Peyer's patch (tissue), 4 donors: ENCODE measurements around the gene CXXC5. TPM values are rescaled to one million over a fixed set of nuclear protein-coding genes. Genes with fewer than 3 reads are reported as not detected.
A peak's percentile ranks its signal among the peaks of the same experiment; 100 is the strongest.

Source experiments
- DNase-seq, 3 donors: peaks; one replicate each; pipeline ENCODE4 v3.0.0-alpha.2; 2017 to 2019
- H3K27ac ChIP-seq, 4 donors: fragments of 200-600 bp; sonication (generic); one replicate each; pipeline ENCODE4 v1.5.1; 2016 to 2019
- H3K27me3 ChIP-seq, 2 donors: fragments of 200-600 bp; sonication (generic); one replicate each; pipeline ENCODE4 v1.5.1; 2019
- H3K36me3 ChIP-seq, 3 donors: fragments of 200-600 bp; sonication (generic); one replicate each; pipeline ENCODE4 v1.5.1; 2016 to 2019
- H3K4me1 ChIP-seq, 4 donors: fragments of 200-600 bp; sonication (generic); one replicate each; pipeline ENCODE4 v1.5.1; 2016 to 2019
- H3K4me3 ChIP-seq, 4 donors: fragments of 200-600 bp; sonication (generic); 1 replicate in 3 of 4; 2 replicates in 1 of 4; pipeline ENCODE4 v1.5.1; 2016 to 2019; ENCODE audit warnings: mild to moderate bottlenecking in 1 of 4
- H3K9me3 ChIP-seq, 4 donors: fragments of 200-600 bp; sonication (generic); one replicate each; pipeline ENCODE4 v1.5.1; 2016 to 2019; ENCODE audit warnings: mild to moderate bottlenecking in 1 of 4
- CTCF ChIP-seq, 6 experiments: fragments of 450-650 bp in 4 of 6; fragments of 200-600 bp in 2 of 6; sonication (generic) in 1 of 6; IDR thresholded peaks; one replicate each; pipeline ENCODE4 v1.5.1; 2017 to 2019; ENCODE audit warnings: antibody characterized with exemption in 6 of 6, mild to moderate bottlenecking in 3 of 6, moderate library complexity in 1 of 6
- POLR2A ChIP-seq, 2 donors: fragments of 450-650 bp; IDR thresholded peaks; one replicate each; pipeline ENCODE4 v1.5.1; 2017; ENCODE audit warnings: antibody characterized with exemption in 2 of 2, mild to moderate bottlenecking in 2 of 2, moderate library complexity in 2 of 2
- total RNA-seq, 4 donors: library from RNA; depleted of rRNA; stranded (reverse); fragments of >200 nt; gene quantifications; one replicate each; pipeline ENCODE4 v1.1.0, GENCODE V29; 2016

The CXXC5 gene
- total RNA-seq, 4 donors from 2014 or later, result 21.7 to 49.5 (median 30.9) TPM

GRCh38 chr5:139696167-139696893 lies 48.2 kb downstream of the CXXC5 start:
- no peak for DNase-seq
- H3K4me1 ChIP-seq, result peaks cover 5 to 38% (median 15%) of the 10 kb centered on the region in 4 donors
- no peak for TF ChIP-seq CTCF (IDR thresholded peaks at IDR 0.05)
- TF ChIP-seq POLR2A (IDR thresholded peaks at IDR 0.05), result no peak
- no peaks in the 10 kb centered on the region for H3K36me3 ChIP-seq
- no peaks in the 10 kb centered on the region for H3K9me3 ChIP-seq
- H3K27me3 ChIP-seq, result no peaks in the 10 kb centered on the region
- peak overlapping the region in 3 of 4 donors; percentile 20 to 50 (median 44) for H3K4me3 ChIP-seq
- H3K27ac ChIP-seq, result peak overlapping the region; percentile 21 to 87 (median 74)

- Histone ChIP-seq H3K4me3 (peak overlapping the region; percentile 20 to 50 (median 46)), H3K9me3 (no peaks in the 10 kb centered on the region), H3K36me3 (no peaks in the 10 kb centered on the region), H3K27ac (peak overlapping the region; percentile 21 to 87 (median 74)), H3K27me3 (no peaks in the 10 kb centered on the region), H3K4me1 (peaks cover 5 to 41% (median 16%) of the 10 kb centered on the region in 4 donors)
- DNase-seq, result peak in 2 of 3 donors; percentile 23 to 67
- TF ChIP-seq POLR2A (IDR thresholded peaks at IDR 0.05) (no peak), CTCF (IDR thresholded peaks at IDR 0.05) (no peak)
Observed at GRCh38 chr5:139696894-139697658, 48.9 kb downstream of the CXXC5 start.

GRCh38 chr5:139698490-139699146 lies 50.5 kb downstream of the CXXC5 start:
- Histone ChIP-seq H3K36me3 (no peaks in the 10 kb centered on the region), H3K4me1 (peaks cover 5 to 41% (median 16%) of the 10 kb centered on the region in 4 donors), H3K4me3 (no peak overlapping the region), H3K27me3 (no peaks in the 10 kb centered on the region), H3K9me3 (no peaks in the 10 kb centered on the region), H3K27ac (peak overlapping the region in 3 of 4 donors; percentile 31 to 87 (median 81))
- peak in 2 of 3 donors; percentile 42 to 72 for DNase-seq
- TF ChIP-seq CTCF (IDR thresholded peaks at IDR 0.05) (no peak), POLR2A (IDR thresholded peaks at IDR 0.05) (no peak)

GRCh38 chr5:139699351-139699750 lies 51.2 kb downstream of the CXXC5 start:
- DNase-seq, result no peak
- TF ChIP-seq POLR2A (IDR thresholded peaks at IDR 0.05) (no peak), CTCF (IDR thresholded peaks at IDR 0.05) (no peak)
- Histone ChIP-seq H3K27ac (no peak overlapping the region), H3K27me3 (no peaks in the 10 kb centered on the region), H3K9me3 (no peaks in the 10 kb centered on the region), H3K4me3 (no peak overlapping the region), H3K36me3 (no peaks in the 10 kb centered on the region), H3K4me1 (peaks cover 5 to 41% (median 16%) of the 10 kb centered on the region in 4 donors)

GRCh38 chr5:139700711-139701055 lies 52.5 kb downstream of the CXXC5 start:
- Histone ChIP-seq H3K4me1 (peaks cover 5 to 41% (median 16%) of the 10 kb centered on the region in 4 donors), H3K27ac (no peak overlapping the region), H3K9me3 (no peaks in the 10 kb centered on the region), H3K36me3 (no peaks in the 10 kb centered on the region), H3K4me3 (no peak overlapping the region), H3K27me3 (no peaks in the 10 kb centered on the region)
- TF ChIP-seq POLR2A (IDR thresholded peaks at IDR 0.05), result no peak
- no peak for TF ChIP-seq CTCF (IDR thresholded peaks at IDR 0.05)
- DNase-seq, result no peak
